T1000 (cell line): ENCODE measurements around the gene PLAGL1.
"Not testable (repeated sequence)": the region's sequence is repeated elsewhere in the genome, so short reads cannot be mapped to it uniquely, and the experiment has no call there.

Experiments used
- DNase-seq: peaks from one replicate; lab custom pipeline; 2025; ENCODE audit warnings: mixed read lengths; lab: John Stamatoyannopoulos, UW

Gene PLAGL1

GRCh38 chr6:144009628-144010027 lies 1.6 kb upstream of the PLAGL1 start:
- not testable (repeated sequence) for DNase-seq

- no peak for DNase-seq
These were observed 787 bp upstream of the PLAGL1 start for GRCh38 chr6:144008846-144009245.

GRCh38 chr6:144007478-144008119 lies 460 bp downstream of the PLAGL1 start:
- DNase-seq = no peak

- DNase-seq = no peak
These were observed 1.2 kb downstream of the PLAGL1 start for GRCh38 chr6:144006736-144007477.

GRCh38 chr6:143999406-143999805 lies 8.7 kb downstream of the PLAGL1 start:
- no peak for DNase-seq

GRCh38 chr6:143998686-143999085 lies 9.4 kb downstream of the PLAGL1 start:
- DNase-seq = no peak

- DNase-seq = no peak
These were observed 14.0 kb downstream of the PLAGL1 start for GRCh38 chr6:143993965-143994646.

GRCh38 chr6:143992285-143992684 lies 15.8 kb downstream of the PLAGL1 start:
- no peak for DNase-seq

GRCh38 chr6:143986463-143987065 lies 21.5 kb downstream of the PLAGL1 start:
- no peak for DNase-seq

GRCh38 chr6:143984666-143985065 lies 23.4 kb downstream of the PLAGL1 start:
- no peak for DNase-seq

GRCh38 chr6:143982968-143983367 lies 25.1 kb downstream of the PLAGL1 start:
- DNase-seq = no peak

GRCh38 chr6:143980921-143981320 lies 27.1 kb downstream of the PLAGL1 start:
- no peak for DNase-seq

- DNase-seq = no peak
These were observed 31.2 kb downstream of the PLAGL1 start for GRCh38 chr6:143976806-143977349.

GRCh38 chr6:143974089-143974488 lies 34.0 kb downstream of the PLAGL1 start:
- DNase-seq = no peak

GRCh38 chr6:143973097-143973966 lies 34.7 kb downstream of the PLAGL1 start:
- DNase-seq = no peak

- DNase-seq = no peak
These were observed 36.4 kb downstream of the PLAGL1 start for GRCh38 chr6:143971482-143972205.

- DNase-seq = no peak
These were observed 37.4 kb downstream of the PLAGL1 start for GRCh38 chr6:143970456-143971218.

- DNase-seq = no peak
These were observed 39.0 kb downstream of the PLAGL1 start for GRCh38 chr6:143969077-143969476.

- DNase-seq = no peak
These were observed 40.2 kb downstream of the PLAGL1 start for GRCh38 chr6:143967706-143968376.
